ENCODE measurements around the gene RPTOR.
"Not testable (repeated sequence)": the region's sequence is repeated elsewhere in the genome, so short reads cannot be mapped to it uniquely, and the experiment has no call there.

Gene RPTOR

GRCh38 chr17:80866050-80866793 is 321.6 kb downstream of the RPTOR start:
- no peak overlapping the region for H3K4me3 ChIP-seq (ENCODE audit: low read depth in 1 of 2, low read length in 2 of 2)
- H3K27ac ChIP-seq (ENCODE audit: low read length) = no peak overlapping the region
- H3K27me3 ChIP-seq (ENCODE audit: low read depth, low read length) = no peaks in the 10 kb centered on the region
- no peaks in the 10 kb centered on the region for H3K4me1 ChIP-seq (ENCODE audit: control insufficient read depth in 1 of 2, insufficient read depth in 2 of 2, low read length in 2 of 2)
- H3K9me3 ChIP-seq (ENCODE audit: control insufficient read depth in 1 of 2, low read length in 2 of 2) = peaks cover 0 to 3% of the 10 kb centered on the region in 2 donors
- H3K36me3 ChIP-seq (ENCODE audit: control insufficient read depth in 1 of 2, insufficient read depth in 2 of 2, low read length in 2 of 2) = peaks cover 0 to 8% of the 10 kb centered on the region in 2 donors

GRCh38 chr17:80868022-80868609 is 323.5 kb downstream of the RPTOR start:
- Histone ChIP-seq H3K27me3 (ENCODE audit: low read depth, low read length) (no peaks in the 10 kb centered on the region), H3K36me3 (ENCODE audit: control insufficient read depth in 1 of 2, insufficient read depth in 2 of 2, low read length in 2 of 2) (peaks cover 0 to 5% of the 10 kb centered on the region in 2 donors), H3K27ac (ENCODE audit: low read length) (no peak overlapping the region), H3K4me1 (ENCODE audit: control insufficient read depth in 1 of 2, insufficient read depth in 2 of 2, low read length in 2 of 2) (peaks cover 0 to 5% of the 10 kb centered on the region in 2 donors), H3K9me3 (ENCODE audit: control insufficient read depth in 1 of 2, low read length in 2 of 2) (peaks cover 0 to 3% of the 10 kb centered on the region in 2 donors), H3K4me3 (ENCODE audit: low read depth in 1 of 2, low read length in 2 of 2) (no peak overlapping the region)

GRCh38 chr17:80869481-80870145 is 325.0 kb downstream of the RPTOR start:
- Histone ChIP-seq H3K9me3 (ENCODE audit: control insufficient read depth in 1 of 2, low read length in 2 of 2) (no peaks in the 10 kb centered on the region), H3K36me3 (ENCODE audit: control insufficient read depth in 1 of 2, insufficient read depth in 2 of 2, low read length in 2 of 2) (peaks cover 0 to 1% of the 10 kb centered on the region in 2 donors), H3K4me1 (ENCODE audit: control insufficient read depth in 1 of 2, insufficient read depth in 2 of 2, low read length in 2 of 2) (peaks cover 0 to 7% of the 10 kb centered on the region in 2 donors), H3K27me3 (ENCODE audit: low read depth, low read length) (no peaks in the 10 kb centered on the region), H3K27ac (ENCODE audit: low read length) (no peak overlapping the region), H3K4me3 (ENCODE audit: low read depth in 1 of 2, low read length in 2 of 2) (no peak overlapping the region)

- peaks cover 0 to 7% of the 10 kb centered on the region in 2 donors for H3K4me1 ChIP-seq (ENCODE audit: control insufficient read depth in 1 of 2, insufficient read depth in 2 of 2, low read length in 2 of 2)
- no peaks in the 10 kb centered on the region for H3K27me3 ChIP-seq (ENCODE audit: low read depth, low read length)
- H3K27ac ChIP-seq (ENCODE audit: low read length) = no peak overlapping the region
- H3K9me3 ChIP-seq (ENCODE audit: control insufficient read depth in 1 of 2, low read length in 2 of 2) = no peaks in the 10 kb centered on the region
- H3K36me3 ChIP-seq (ENCODE audit: control insufficient read depth in 1 of 2, insufficient read depth in 2 of 2, low read length in 2 of 2) = peaks cover 0 to 7% of the 10 kb centered on the region in 2 donors
- no peak overlapping the region for H3K4me3 ChIP-seq (ENCODE audit: low read depth in 1 of 2, low read length in 2 of 2)
These were observed 325.8 kb downstream of the RPTOR start for GRCh38 chr17:80870401-80870800.

GRCh38 chr17:80871341-80871740 is 326.7 kb downstream of the RPTOR start:
- H3K4me1 ChIP-seq (ENCODE audit: control insufficient read depth in 1 of 2, insufficient read depth in 2 of 2, low read length in 2 of 2) = peaks cover 0 to 7% of the 10 kb centered on the region in 2 donors
- no peak overlapping the region for H3K4me3 ChIP-seq (ENCODE audit: low read depth in 1 of 2, low read length in 2 of 2)
- no peaks in the 10 kb centered on the region for H3K27me3 ChIP-seq (ENCODE audit: low read depth, low read length)
- no peaks in the 10 kb centered on the region for H3K9me3 ChIP-seq (ENCODE audit: control insufficient read depth in 1 of 2, low read length in 2 of 2)
- no peak overlapping the region for H3K27ac ChIP-seq (ENCODE audit: low read length)
- peaks cover 0 to 8% of the 10 kb centered on the region in 2 donors for H3K36me3 ChIP-seq (ENCODE audit: control insufficient read depth in 1 of 2, insufficient read depth in 2 of 2, low read length in 2 of 2)

GRCh38 chr17:80872001-80872500 is 327.4 kb downstream of the RPTOR start:
- no peaks in the 10 kb centered on the region for H3K9me3 ChIP-seq (ENCODE audit: control insufficient read depth in 1 of 2, low read length in 2 of 2)
- H3K27ac ChIP-seq (ENCODE audit: low read length) = no peak overlapping the region
- H3K27me3 ChIP-seq (ENCODE audit: low read depth, low read length) = no peaks in the 10 kb centered on the region
- peaks cover 0 to 11% of the 10 kb centered on the region in 2 donors for H3K36me3 ChIP-seq (ENCODE audit: control insufficient read depth in 1 of 2, insufficient read depth in 2 of 2, low read length in 2 of 2)
- H3K4me1 ChIP-seq (ENCODE audit: control insufficient read depth in 1 of 2, insufficient read depth in 2 of 2, low read length in 2 of 2) = peaks cover 0 to 7% of the 10 kb centered on the region in 2 donors
- H3K4me3 ChIP-seq (ENCODE audit: low read depth in 1 of 2, low read length in 2 of 2) = no peak overlapping the region

GRCh38 chr17:80872501-80873306 is 328.1 kb downstream of the RPTOR start:
- Histone ChIP-seq H3K27ac (ENCODE audit: low read length) (no peak overlapping the region), H3K4me3 (ENCODE audit: low read depth in 1 of 2, low read length in 2 of 2) (no peak overlapping the region), H3K9me3 (ENCODE audit: control insufficient read depth in 1 of 2, low read length in 2 of 2) (no peaks in the 10 kb centered on the region), H3K27me3 (ENCODE audit: low read depth, low read length) (no peaks in the 10 kb centered on the region), H3K36me3 (ENCODE audit: control insufficient read depth in 1 of 2, insufficient read depth in 2 of 2, low read length in 2 of 2) (peaks cover 0 to 11% of the 10 kb centered on the region in 2 donors), H3K4me1 (ENCODE audit: control insufficient read depth in 1 of 2, insufficient read depth in 2 of 2, low read length in 2 of 2) (peaks cover 0 to 7% of the 10 kb centered on the region in 2 donors)

GRCh38 chr17:80873307-80873951 is 328.8 kb downstream of the RPTOR start:
- H3K27ac ChIP-seq (ENCODE audit: low read length) = no peak overlapping the region
- peaks cover 0 to 11% of the 10 kb centered on the region in 2 donors for H3K36me3 ChIP-seq (ENCODE audit: control insufficient read depth in 1 of 2, insufficient read depth in 2 of 2, low read length in 2 of 2)
- H3K4me3 ChIP-seq (ENCODE audit: low read depth in 1 of 2, low read length in 2 of 2) = no peak overlapping the region
- no peaks in the 10 kb centered on the region for H3K9me3 ChIP-seq (ENCODE audit: control insufficient read depth in 1 of 2, low read length in 2 of 2)
- H3K4me1 ChIP-seq (ENCODE audit: control insufficient read depth in 1 of 2, insufficient read depth in 2 of 2, low read length in 2 of 2) = peaks cover 0 to 7% of the 10 kb centered on the region in 2 donors
- H3K27me3 ChIP-seq (ENCODE audit: low read depth, low read length) = no peaks in the 10 kb centered on the region

GRCh38 chr17:80874866-80875445 is 330.3 kb downstream of the RPTOR start:
- peaks cover 0 to 7% of the 10 kb centered on the region in 2 donors for H3K4me1 ChIP-seq (ENCODE audit: control insufficient read depth in 1 of 2, insufficient read depth in 2 of 2, low read length in 2 of 2)
- H3K4me3 ChIP-seq (ENCODE audit: low read depth in 1 of 2, low read length in 2 of 2) = no peak overlapping the region
- no peak overlapping the region for H3K27ac ChIP-seq (ENCODE audit: low read length)
- H3K9me3 ChIP-seq (ENCODE audit: control insufficient read depth in 1 of 2, low read length in 2 of 2) = no peaks in the 10 kb centered on the region
- peaks cover 0 to 11% of the 10 kb centered on the region in 2 donors for H3K36me3 ChIP-seq (ENCODE audit: control insufficient read depth in 1 of 2, insufficient read depth in 2 of 2, low read length in 2 of 2)
- H3K27me3 ChIP-seq (ENCODE audit: low read depth, low read length) = no peaks in the 10 kb centered on the region

GRCh38 chr17:80875480-80875995 is 330.9 kb downstream of the RPTOR start:
- not testable (repeated sequence) for H3K4me1 ChIP-seq (ENCODE audit: control insufficient read depth in 1 of 2, insufficient read depth in 2 of 2, low read length in 2 of 2); H3K9me3 ChIP-seq (ENCODE audit: control insufficient read depth in 1 of 2, low read length in 2 of 2); H3K27ac ChIP-seq (ENCODE audit: low read length); H3K4me3 ChIP-seq (ENCODE audit: low read depth in 1 of 2, low read length in 2 of 2); H3K27me3 ChIP-seq (ENCODE audit: low read depth, low read length)
- peaks cover 3 to 17% of the 10 kb centered on the region in 2 donors for H3K36me3 ChIP-seq (ENCODE audit: control insufficient read depth in 1 of 2, insufficient read depth in 2 of 2, low read length in 2 of 2)

All from muscle layer of duodenum (tissue), 2 donors.